Smooth muscle cell of trachea (primary cell): ENCODE measurements around the gene CDH8. TPM values are rescaled to one million over a fixed set of nuclear protein-coding genes. Genes with fewer than 3 reads are reported as not detected.

Experiments
- total RNA-seq: library from RNA; depleted of rRNA; stranded (reverse); fragments of >200 nt; gene quantifications from 2 replicates; pipeline ENCODE4 v1.2.1, GENCODE V29; 2014

Gene CDH8, protein sequence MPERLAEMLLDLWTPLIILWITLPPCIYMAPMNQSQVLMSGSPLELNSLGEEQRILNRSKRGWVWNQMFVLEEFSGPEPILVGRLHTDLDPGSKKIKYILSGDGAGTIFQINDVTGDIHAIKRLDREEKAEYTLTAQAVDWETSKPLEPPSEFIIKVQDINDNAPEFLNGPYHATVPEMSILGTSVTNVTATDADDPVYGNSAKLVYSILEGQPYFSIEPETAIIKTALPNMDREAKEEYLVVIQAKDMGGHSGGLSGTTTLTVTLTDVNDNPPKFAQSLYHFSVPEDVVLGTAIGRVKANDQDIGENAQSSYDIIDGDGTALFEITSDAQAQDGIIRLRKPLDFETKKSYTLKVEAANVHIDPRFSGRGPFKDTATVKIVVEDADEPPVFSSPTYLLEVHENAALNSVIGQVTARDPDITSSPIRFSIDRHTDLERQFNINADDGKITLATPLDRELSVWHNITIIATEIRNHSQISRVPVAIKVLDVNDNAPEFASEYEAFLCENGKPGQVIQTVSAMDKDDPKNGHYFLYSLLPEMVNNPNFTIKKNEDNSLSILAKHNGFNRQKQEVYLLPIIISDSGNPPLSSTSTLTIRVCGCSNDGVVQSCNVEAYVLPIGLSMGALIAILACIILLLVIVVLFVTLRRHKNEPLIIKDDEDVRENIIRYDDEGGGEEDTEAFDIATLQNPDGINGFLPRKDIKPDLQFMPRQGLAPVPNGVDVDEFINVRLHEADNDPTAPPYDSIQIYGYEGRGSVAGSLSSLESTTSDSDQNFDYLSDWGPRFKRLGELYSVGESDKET
- not detected in 2 replicates for total RNA-seq

DNA sequence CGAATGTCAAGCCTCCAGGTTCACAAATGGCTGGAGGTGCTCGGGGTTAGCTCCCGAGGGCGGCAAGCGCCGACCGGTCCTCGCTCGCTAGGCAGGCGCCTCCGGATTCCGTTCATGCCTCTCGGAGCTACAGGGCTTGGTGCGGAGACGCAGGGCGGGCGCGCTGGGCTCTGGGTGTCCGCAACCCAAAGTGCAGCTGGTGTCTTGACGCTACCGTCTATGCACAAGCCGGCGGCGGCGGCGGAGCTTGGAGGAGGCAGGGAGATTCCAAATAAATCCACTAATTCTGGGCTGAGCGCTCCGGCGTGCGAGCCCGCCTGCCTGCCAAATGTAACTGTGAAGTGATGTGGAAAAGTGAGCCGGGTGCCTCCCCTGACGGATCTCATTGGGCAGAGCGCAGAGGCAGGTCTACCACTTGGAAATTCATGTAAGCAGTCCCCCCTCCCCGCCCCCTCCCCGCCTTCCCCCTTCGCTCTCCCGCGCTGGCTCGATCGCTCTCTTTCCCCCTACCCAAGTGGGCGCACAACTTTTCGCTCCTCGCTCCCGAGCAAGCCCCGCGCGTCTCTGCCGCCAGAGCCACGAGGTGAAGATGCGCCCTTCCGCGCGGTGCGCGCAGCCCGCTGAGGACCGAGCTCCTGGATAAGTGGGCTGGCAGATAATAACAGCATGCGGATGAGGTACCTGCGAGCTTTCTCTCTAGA, at the start of gene CDH8:
TSS of gene CDH8 (minus strand) at position 338 of the 701 bp plus-strand sequence. CDS start 15,035 bp downstream, outside the sequence.

